SHP77 (cell line): ENCODE measurements around the gene COX7B2.

ENCODE experiments used
- DNase-seq, 2 experiments: peaks; one replicate each; lab custom pipeline; 2025; lab: John Stamatoyannopoulos, UW

The COX7B2 gene

DNA sequence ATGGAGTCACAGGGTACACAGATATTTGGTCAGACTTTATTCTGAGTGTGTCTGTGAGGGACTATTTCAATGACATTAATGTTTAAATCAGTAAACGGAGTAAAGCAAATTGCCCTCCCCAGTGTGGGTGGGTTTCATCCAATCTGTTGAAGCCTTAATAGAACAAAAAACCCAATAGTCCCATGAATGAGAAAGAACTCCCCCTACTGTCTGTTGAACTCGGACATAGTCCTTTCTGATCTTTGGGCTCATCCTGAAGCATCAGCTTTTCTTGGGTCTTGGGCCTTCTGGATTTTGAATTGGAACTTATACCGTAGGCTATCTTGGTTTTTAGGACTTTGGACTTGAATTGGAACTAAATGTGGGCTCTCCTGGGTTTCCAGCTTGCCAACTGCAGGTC lies 193.6 kb downstream of the COX7B2 start:
- DNase-seq: no peak

DNA sequence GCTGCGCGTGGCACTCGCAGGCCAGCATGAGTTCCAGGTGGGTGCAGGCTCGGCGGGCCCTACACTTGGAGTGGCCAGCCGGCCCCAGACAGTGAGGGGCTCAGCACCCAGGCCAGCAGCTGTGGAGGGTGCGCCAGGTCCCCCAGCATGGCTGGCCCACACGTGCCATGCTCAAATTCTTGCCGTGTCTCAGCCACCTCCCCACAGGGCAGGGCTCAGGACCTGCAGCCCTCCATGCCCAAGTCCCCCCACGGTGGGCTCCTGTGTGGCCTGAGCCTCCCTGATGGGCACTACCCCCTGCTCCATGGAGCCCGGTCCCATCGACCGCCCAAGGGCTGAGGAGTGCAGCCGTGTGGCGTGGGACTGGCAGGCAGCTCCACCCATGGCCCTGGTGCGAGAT lies 210.2 kb downstream of the COX7B2 start:
- no peak for DNase-seq
